HG03025 (cell line): Measurements from ENCODE around the gene NT5C3B.
"Not testable (repeated sequence)": the region's sequence is repeated elsewhere in the genome, so short reads cannot be mapped to it uniquely, and the experiment has no call there.

ENCODE experiments used
- ATAC-seq: cut with Tn5 transposase; IDR thresholded peaks from one replicate; pipeline ENCODE4 v1.9.1; 2021; ENCODE audit warnings: mild to moderate bottlenecking, moderate library complexity; ENCODE audit not compliant: unreplicated experiment, low FRiP score

NT5C3B gene

DNA sequence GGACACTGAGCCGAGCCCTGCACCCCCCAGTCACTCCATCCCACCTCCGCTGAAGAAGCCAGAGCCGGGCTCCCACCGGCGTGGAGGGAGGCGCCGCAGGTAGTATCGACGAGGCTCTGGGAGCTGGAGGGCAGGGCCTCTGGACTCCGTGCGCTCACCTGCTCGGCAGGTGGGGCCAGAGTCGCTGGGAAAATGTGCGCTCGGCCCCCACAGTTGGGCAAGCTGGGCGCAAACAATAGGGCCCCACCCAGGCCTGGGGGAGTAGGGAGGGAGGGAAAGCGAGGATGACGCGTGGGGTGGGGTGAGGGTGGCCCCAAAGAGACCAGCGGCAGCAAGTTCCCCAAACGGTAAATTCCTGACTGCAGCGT, 50.2 kb downstream of the NT5C3B start:
- no peak for ATAC-seq

- ATAC-seq: no peak
These were observed 50.8 kb downstream of the NT5C3B start for GRCh38 chr17:41785091-41785858.

DNA sequence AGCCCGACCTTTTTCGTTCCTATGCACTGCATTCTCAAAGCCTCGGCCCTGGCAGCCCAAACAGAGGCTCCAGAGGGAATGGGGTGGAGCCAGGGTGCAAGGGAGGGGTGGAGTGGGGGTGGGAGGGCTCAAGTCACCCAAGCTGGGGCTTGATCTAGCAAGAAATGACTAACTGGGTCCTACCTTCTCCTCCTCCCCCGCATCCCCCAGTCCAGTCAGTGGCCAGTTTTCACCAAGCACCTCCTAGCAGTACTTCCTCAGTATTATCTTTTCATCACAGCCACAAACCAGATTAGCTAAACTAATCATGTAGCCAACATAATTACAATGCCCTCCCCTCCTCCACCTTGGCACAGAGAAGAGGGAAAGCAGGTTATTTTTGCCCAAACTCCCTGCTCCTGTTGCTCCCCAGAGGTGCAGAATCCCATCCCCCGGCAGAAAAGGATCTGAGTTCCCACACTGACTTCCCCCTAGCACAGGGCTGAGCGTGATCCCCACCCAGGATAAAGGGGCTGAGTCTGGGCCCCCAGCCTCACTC, 51.8 kb downstream of the NT5C3B start:
- ATAC-seq: no peak

- no peak for ATAC-seq
These were observed 53.9 kb downstream of the NT5C3B start for GRCh38 chr17:41782142-41782541.

DNA sequence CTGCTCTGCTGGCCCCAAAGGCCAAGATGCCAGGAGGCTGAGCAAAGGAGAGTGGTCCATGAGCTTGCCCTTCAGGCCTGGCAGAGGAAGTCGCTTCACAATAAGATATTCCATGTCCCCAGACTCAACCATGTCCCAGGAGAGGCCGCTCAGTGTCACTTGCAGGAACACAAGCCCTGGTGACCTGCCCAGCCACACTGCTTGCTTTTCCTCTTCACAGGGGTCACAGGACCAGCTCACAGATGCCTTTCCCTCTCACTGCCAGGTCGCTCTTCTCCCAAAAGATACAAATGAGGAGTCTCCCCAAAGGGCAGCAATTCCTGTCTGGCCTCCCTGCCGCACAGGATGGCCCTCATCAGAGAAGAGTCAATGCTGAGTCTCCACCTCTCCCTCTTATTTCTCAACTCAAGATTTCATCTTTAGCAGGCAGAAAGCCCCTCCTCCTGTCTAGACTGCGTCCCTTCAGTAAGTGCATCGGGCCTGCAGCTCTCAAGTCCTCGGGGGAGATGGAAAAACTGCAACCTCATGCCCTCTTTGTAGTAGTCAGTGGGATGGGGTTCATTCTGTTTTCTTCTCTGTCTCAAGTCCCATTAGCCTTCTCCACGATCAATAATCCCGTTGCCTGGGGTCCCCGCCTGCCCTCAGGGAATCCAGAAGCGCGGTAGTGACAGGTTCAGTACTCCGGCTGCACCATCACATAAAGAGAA, 54.5 kb downstream of the NT5C3B start:
- ATAC-seq: no peak

- ATAC-seq: no peak
These were observed 56.1 kb downstream of the NT5C3B start for GRCh38 chr17:41779954-41780353.

DNA sequence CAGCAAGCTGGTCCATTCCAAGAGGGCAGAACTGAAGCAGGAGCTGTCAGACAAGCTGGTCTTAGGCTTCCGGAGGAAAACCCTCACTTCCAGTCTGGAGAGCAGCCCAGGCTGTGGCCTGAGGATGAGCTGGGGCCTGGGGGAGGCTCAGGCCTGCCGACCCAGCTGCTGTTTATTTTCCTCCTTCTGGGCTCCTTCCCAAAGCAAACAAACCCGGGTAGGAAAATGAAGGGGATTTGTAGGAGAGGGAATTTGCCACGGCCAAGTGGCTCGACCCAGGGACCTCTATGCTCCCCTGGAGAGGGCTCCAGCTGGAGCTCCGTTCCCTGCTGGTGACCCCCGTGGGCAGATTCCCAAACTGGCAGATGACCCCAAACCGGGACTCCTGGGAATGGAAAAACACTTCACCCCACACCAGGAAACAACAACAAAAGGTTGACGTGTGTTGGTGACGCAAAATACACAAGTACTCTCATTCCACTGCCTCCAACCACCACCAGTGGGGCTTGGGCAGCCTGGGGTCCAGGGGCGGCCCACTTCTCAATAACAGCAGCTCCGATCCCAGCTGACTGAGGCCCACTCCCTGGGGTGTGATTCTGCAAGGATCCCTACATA, 58.4 kb downstream of the NT5C3B start:
- ATAC-seq: no peak

DNA sequence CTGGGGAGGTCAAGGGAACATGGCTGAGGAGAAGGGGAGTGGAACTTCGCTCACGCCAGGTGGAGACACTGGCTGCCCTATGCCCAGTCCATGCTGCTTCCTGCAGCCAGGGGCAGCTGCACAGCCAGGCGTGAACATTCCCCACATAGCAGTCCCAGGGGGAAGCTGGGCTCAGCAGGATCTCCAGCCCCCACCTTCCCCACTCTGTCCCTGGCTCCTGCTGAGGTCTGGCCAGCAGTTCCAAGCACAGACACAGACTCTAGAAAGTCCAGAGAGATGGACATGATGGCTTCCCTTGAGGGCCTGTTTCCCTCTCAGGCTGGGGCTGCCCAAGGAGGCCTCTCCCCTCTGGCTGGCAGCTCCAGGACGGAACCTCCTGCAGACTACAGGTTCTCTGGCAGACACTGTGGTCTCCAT, 58.9 kb downstream of the NT5C3B start:
- ATAC-seq: no peak

DNA sequence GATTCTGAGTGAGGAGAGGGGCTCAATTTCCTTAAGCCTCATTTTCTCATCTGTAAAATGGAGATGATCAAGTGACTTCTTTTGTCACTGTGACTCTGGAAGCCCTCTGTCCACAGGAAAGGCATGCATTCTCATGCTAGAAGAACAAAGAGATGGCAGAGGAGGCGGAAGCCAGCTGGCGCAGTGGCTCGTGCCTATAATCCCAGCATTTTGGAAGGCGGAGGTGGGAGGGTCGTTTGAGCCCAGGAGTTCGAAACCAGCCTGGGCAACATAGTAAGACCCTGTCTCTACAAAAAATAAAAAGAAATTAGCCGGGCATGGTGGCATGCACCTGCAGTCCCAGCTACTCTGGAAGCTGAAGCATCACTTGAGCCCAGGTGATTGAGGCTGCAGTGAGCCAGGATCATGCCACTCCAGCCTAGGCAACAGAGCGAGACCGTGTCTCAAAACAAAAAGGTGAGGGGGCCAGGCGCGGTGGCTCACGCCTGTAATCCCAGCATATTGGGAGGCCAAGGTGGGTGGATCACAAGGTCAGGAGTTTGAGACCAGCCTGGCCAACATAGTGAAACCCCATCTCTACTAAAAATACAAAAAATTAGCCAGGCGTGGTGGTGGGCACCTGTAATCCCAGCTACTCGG, 59.7 kb downstream of the NT5C3B start:
- not testable (repeated sequence) for ATAC-seq

GRCh38 chr17:41775394-41776226, 60.4 kb downstream of the NT5C3B start:
- no peak for ATAC-seq
